Parathyroid adenoma (tissue), 2 donors: ENCODE measurements around the gene TTBK1.
A peak's percentile ranks its signal among the peaks of the same experiment; 100 is the strongest.

Experiments
- H2AFZ ChIP-seq: fragments of 300-600 bp; sonication (generic); one replicate; pipeline ENCODE4 v1.7.0; 2017; ENCODE audit warnings: antibody characterized with exemption, mild to moderate bottlenecking
- H3K27ac ChIP-seq: fragments of 300-600 bp; sonication (generic); one replicate; pipeline ENCODE4 v1.7.0; 2017
- H3K27me3 ChIP-seq: fragments of 300-600 bp; sonication (generic); one replicate; pipeline ENCODE4 v1.7.0; 2017; ENCODE audit warnings: low read length; ENCODE audit not compliant: control insufficient read depth, insufficient read depth
- H3K36me3 ChIP-seq: fragments of 300-600 bp; sonication (generic); one replicate; pipeline ENCODE4 v1.7.0; 2017; ENCODE audit warnings: low read length; ENCODE audit not compliant: control insufficient read depth, insufficient read depth
- H3K4me1 ChIP-seq: fragments of 300-600 bp; sonication (generic); one replicate; pipeline ENCODE4 v1.7.0; 2017; ENCODE audit warnings: control low read depth
- H3K4me2 ChIP-seq: fragments of 300-600 bp; sonication (generic); one replicate; pipeline ENCODE4 v1.7.0; 2017; ENCODE audit warnings: low read length
- H3K4me3 ChIP-seq: fragments of 300-600 bp; sonication (generic); one replicate; pipeline ENCODE4 v1.7.0; 2017; ENCODE audit warnings: low read depth, low read length
- H3K79me2 ChIP-seq: fragments of 300-600 bp; sonication (generic); one replicate; pipeline ENCODE4 v1.7.0; 2017; ENCODE audit warnings: control low read depth
- H3K9ac ChIP-seq: fragments of 300-600 bp; sonication (generic); one replicate; pipeline ENCODE4 v1.7.0; 2017; ENCODE audit warnings: mild to moderate bottlenecking
- H3K9me3 ChIP-seq: fragments of 300-600 bp; sonication (generic); one replicate; pipeline ENCODE4 v1.7.0; 2017; ENCODE audit warnings: low read length; ENCODE audit not compliant: control insufficient read depth
- TF ChIP-seq, protein P1 (sequence below): fragments of 300-600 bp; sonication (generic); IDR thresholded peaks from one replicate; pipeline ENCODE4 v1.7.0; 2017; ENCODE audit warnings: antibody characterized with exemption, mild to moderate bottlenecking
- donor health status: primary hyperparathyroidism.

Gene TTBK1

DNA sequence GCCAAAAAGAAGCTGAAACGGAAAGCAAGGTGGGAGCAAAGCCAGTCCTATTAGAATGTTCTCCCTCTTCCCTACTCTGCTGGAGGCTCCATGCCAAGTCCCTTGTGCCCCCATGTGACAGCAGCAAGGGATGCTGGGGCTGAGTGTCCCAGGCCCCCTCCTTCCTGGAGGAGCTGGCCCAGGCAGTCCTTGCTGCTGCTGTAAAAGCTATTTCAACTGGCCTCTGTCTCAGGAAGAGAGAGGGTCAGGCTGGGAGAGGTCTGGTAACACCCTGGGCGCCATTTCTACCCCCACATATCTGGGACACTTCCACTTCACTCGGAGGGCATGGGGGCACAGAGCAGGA lies 25.0 kb downstream of the TTBK1 start:
- Histone ChIP-seq H3K4me3 (no peak overlapping the region), H3K79me2 (no peaks in the 10 kb centered on the region), H3K27me3 (no peaks in the 10 kb centered on the region), H3K4me1 (peaks cover 14% of the 10 kb centered on the region), H3K4me2 (no peak overlapping the region), H3K36me3 (no peaks in the 10 kb centered on the region), H3K27ac (no peak overlapping the region), H2AFZ (peak overlapping the region; percentile 53), H3K9me3 (no peaks in the 10 kb centered on the region), H3K9ac (no peak overlapping the region)
- TF ChIP-seq, protein P1, sequence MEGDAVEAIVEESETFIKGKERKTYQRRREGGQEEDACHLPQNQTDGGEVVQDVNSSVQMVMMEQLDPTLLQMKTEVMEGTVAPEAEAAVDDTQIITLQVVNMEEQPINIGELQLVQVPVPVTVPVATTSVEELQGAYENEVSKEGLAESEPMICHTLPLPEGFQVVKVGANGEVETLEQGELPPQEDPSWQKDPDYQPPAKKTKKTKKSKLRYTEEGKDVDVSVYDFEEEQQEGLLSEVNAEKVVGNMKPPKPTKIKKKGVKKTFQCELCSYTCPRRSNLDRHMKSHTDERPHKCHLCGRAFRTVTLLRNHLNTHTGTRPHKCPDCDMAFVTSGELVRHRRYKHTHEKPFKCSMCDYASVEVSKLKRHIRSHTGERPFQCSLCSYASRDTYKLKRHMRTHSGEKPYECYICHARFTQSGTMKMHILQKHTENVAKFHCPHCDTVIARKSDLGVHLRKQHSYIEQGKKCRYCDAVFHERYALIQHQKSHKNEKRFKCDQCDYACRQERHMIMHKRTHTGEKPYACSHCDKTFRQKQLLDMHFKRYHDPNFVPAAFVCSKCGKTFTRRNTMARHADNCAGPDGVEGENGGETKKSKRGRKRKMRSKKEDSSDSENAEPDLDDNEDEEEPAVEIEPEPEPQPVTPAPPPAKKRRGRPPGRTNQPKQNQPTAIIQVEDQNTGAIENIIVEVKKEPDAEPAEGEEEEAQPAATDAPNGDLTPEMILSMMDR: no peak

DNA sequence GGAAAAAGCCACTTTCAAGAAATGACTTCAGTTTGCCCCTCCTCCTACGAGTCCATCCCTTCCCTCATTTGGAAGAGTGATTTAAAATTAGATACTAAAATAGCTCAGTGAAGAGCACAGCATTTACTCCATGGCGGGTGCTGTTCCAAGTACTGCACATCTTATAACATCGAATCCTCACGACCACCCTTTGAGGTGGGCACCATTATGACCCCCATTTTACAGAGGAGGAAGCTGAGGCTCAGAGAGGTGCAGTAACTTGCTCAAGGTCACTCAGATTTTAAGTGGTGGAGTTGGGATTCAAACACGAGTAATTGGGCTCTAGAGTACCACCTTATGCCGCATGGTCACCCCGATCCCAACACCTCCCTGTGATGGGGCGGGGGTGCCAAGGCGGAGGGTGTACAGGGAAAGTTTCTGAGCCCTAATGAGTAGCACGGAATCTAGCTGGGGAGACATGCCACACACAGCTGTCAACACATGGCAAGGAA lies 25.5 kb downstream of the TTBK1 start:
- Histone ChIP-seq H3K79me2 (no peaks in the 10 kb centered on the region), H3K4me1 (peaks cover 14% of the 10 kb centered on the region), H3K27ac (no peak overlapping the region), H2AFZ (peak overlapping the region; percentile 85), H3K27me3 (no peaks in the 10 kb centered on the region), H3K4me2 (no peak overlapping the region), H3K9me3 (no peaks in the 10 kb centered on the region), H3K36me3 (no peaks in the 10 kb centered on the region), H3K9ac (no peak overlapping the region), H3K4me3 (no peak overlapping the region)
- TF ChIP-seq, protein P1: no peak

DNA sequence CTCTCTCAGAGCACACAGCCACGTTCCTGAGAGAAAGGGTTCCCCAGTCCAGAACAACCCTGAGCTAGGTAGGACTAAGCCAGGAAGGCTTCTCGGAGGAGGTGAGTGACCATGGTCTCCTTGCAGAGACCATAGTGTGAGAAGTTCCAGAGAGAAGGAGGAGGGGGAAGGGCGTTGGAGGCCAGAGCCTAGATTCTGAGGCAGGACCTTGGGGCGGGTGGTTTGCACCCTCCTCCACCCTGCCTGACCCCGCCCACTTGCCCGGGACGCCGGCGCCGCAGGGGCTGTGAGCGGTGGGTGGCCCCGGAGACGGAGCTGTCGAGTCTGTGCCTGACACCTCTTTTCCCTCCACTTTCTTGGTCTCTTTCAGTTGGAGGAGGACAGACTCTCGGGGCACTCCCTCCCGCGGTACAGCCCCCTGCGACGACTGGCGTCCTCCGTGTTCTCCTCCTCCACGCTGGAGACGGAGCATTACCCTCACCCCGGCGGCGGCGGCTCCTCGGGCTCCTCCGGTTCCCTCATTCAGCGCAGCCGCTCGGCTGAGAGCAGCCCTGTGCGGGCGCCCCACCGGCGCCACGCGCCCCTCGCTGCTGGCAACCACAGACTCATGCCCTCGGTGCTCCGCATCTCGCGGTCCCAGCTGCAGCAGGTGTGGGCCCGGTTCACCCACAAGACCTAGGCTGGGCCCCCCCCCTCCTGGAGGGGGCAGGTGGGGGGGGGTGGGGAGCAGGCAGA lies 26.2 kb downstream of the TTBK1 start:
- no peak overlapping the region for H3K4me3 ChIP-seq
- TF ChIP-seq, protein P1: no peak
- no peaks in the 10 kb centered on the region for H3K27me3 ChIP-seq
- H3K79me2 ChIP-seq: no peaks in the 10 kb centered on the region
- H3K27ac ChIP-seq: no peak overlapping the region
- no peak overlapping the region for H3K9ac ChIP-seq
- H3K4me1 ChIP-seq: peaks cover 14% of the 10 kb centered on the region
- H3K4me2 ChIP-seq: peak overlapping the region; percentile 22
- H2AFZ ChIP-seq: peak overlapping the region; percentile 85
- no peaks in the 10 kb centered on the region for H3K36me3 ChIP-seq
- H3K9me3 ChIP-seq: no peaks in the 10 kb centered on the region

DNA sequence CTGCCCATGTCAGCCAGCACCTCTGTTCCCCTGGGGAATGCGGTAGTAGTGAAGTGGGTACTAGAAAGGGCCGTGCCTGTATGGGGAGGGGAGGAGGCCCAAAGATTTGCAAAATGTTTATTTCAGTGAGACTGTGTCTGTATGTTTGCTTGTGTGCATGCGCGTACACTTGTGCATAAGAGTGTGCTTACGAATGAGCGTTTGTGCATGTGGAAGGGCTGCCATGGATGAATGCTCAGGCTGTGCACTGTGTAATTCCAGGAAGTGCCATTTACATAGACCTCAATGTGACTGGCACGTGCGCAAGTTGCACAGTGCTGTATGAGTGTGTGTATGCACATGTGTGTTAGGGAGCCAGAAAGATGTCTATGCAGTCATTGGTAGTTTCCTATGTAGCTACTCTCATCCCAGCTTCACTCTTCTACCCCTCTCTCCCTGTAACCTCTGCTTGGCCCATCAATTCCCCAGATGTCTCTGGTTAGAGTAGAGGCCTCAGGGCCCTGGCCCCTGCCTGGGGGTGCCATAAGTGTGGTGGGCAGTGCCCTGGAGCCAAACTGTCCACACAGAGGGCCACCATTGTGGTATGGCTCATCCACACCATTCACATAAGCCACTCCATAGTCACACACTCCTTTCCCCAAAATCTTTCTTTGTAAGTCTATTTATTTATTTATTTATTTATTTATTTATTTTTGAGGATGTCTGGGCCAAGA lies 28.0 kb downstream of the TTBK1 start:
- TF ChIP-seq, protein P1: no peak
- no peak overlapping the region for H3K4me2 ChIP-seq
- H3K27me3 ChIP-seq: no peaks in the 10 kb centered on the region
- no peak overlapping the region for H2AFZ ChIP-seq
- no peak overlapping the region for H3K27ac ChIP-seq
- H3K9me3 ChIP-seq: no peaks in the 10 kb centered on the region
- no peaks in the 10 kb centered on the region for H3K79me2 ChIP-seq
- peaks cover 14% of the 10 kb centered on the region for H3K4me1 ChIP-seq
- no peak overlapping the region for H3K9ac ChIP-seq
- no peaks in the 10 kb centered on the region for H3K36me3 ChIP-seq
- H3K4me3 ChIP-seq: no peak overlapping the region
